HG03066 (cell line): ENCODE data around the gene PTPRM.
"Not testable (repeated sequence)": the region's sequence is repeated elsewhere in the genome, so short reads cannot be mapped to it uniquely, and the experiment has no call there.

Experiments used
- ATAC-seq: cut with Tn5 transposase; IDR thresholded peaks from one replicate; pipeline ENCODE4 v1.9.1; 2021; ENCODE audit warnings: low read depth; ENCODE audit not compliant: unreplicated experiment

The PTPRM gene

DNA sequence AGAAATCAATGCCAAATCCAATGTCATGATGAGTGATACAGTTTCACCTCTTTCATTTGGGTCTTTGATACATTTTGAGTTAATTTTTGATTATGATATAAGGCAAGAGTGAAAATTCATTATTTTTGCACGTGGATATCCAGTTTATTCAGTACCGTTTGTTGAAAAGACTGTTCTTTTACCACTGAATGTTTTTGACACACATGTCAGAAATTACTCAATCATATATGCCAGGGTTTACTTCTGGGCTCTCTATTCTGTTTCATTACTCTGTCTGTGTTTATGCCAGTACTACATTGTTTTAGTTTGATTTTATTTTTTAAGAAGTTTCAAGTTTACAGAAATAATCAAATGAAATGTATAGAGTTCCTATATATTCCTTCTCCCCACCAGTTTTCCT lies 154.4 kb downstream of the PTPRM start:
- ATAC-seq = no peak

DNA sequence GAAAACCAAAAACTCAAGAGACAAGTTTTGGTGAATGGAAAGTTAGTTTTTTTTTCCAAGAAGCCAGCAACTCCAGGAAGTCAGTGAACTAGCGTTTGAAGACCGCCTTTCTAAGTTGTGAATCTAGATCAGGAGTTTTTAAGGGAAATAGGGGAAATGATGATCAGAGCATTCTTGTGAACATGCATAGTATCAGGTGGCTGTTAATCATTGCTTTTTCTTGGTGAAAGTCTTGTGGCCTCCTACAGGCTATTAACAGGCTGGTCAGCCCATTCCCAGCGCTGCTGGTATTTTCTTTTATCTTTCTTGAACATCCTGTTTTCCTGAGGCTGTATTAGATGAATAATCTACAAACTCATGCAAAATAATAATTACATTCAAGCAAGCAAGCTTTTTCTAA lies 155.8 kb downstream of the PTPRM start:
- ATAC-seq = no peak

DNA sequence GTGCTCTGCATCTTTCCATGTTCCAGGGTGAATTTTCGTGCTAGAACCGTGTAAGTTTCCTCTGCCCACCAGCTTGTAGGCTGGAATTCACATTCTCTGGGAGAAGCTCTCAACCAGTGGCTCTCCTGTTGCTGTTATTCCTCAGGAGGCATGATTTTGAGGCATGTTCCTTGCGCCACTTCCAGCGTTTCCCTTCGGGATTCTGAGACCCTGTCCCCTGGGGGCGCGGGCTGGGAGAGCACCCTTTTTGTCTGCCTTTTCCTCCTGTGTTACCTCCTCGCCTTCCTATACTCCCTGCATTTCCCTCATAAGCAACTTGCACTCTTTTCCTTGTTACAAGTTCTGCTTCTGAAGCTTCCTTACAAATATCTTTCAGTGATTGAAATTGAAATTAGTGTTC lies 156.4 kb downstream of the PTPRM start:
- no peak for ATAC-seq

DNA sequence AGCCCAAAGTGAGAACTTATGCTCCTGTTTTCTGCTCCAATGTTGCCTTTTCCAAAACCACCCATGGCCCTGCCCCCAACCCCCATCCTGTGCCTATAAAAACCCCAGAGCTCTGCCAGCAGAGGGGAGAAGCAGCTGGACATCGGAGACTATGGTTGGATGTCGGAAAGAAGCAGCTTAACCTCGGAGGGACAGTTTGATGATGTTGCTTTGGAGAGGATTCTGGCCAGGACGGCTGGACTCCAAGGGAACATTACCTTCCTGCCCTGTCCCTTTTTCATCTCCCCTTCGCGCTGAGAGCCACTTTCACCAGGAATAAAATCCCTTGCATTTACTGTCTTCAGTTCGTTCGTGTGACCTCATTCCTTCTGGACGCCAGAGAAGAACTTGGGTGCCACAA lies 158.4 kb downstream of the PTPRM start:
- ATAC-seq = no peak

DNA sequence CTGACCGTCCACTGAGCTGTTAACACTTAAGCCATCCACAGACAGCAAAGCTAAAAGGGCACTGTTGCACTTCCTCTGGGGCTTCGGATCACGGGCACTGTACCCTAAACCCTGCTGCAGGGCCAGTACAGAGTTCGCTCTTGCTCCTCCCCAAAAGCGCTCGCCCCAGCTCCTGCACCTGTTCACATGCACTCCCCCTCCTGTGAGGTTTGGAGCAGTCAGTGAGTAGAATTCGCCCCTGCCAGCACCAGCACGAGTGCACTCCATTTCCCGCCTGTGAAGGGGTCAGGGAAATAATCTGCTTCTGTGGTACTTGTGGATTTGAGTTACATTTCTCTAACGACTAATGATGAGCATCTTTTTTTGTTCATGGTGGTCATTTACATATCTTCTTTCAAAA lies 158.8 kb downstream of the PTPRM start:
- ATAC-seq = no peak

DNA sequence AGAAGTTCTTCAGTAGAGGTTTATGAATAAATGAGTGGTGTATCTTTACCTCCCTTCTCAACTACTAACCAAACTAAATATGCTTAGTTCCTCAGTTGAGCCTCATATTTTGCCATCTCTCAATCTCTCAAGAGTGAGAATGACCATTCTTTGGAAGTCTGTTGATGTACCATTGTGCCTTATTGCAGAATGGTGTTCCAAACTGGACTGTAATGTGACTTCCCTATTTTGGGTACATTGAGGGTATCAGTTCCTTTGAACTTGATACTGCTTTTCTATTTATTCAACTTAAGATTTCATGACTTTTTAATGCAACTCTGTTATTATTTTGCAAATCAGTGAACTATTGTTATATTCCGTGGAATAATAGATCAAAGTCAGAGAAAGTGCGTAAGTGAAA lies 159.4 kb downstream of the PTPRM start:
- ATAC-seq = no peak

DNA sequence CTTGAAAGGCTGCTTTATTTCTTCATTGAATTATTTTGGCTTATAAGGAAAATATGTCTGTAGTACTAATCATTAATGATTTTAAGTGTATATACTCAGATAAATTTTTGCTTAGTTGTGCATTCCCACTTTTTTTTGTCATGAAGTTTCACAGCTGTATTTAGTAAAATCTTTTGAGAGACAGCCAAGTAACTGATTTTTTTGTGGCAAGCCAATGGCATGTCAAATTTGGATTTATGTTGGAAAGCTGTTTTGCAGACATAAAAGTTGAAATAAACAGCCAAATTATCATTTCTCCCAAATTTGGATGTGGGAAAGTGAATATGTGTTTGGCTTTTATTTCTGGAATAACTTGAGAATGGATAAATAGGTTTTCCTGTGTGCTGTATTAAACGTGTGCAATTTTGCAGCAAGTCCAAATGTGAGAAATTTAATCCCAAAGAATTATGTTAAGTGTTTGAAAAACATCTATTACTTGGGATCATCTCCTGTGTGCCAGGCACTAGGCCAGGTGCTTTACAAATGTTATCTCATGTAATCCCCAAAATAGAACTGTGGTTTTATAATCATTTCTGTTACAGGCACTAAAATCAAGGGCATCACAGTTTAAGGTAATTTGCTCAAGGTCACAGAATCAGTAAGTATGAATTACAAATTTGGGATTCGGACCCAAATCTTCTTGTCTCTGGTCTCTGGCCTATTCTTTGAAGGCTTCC lies 160.4 kb downstream of the PTPRM start:
- no peak for ATAC-seq

DNA sequence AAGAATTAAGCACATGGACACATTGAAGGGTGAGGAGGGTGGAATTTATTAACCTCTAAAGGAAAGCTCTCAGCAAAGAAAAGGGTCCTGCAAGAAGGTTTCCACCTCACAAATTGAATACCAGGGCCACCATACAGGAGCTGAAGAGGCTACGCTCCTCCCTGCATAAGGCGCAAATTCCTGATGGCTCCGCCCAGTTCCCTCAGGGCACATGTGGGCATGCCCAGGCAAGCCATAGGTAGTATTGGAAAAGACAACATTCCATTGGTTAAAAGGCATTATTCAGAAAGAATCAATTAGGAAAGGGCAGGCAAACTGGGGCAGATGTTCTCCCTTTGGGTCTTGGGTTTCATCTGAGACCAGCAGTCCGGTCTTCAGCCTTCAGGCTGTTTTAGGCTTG lies 161.2 kb downstream of the PTPRM start:
- ATAC-seq = no peak

DNA sequence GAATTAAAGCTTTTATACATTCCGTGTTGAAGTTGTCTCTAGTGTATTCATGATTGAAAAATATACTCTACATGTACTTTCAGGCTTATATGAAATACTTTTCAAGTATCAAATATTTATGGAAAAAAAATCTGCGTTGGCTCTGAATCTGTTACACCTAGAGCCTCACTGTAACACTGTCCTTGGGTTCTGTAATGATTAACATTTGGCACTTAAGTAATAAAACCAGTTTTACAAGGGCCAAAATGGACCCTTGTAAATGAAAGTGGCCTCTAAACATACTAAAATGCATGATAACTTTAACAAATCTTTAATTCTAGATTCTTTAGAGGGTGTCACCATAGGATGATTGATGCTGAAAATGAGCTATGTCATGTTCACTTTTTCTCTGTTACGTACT lies 162.8 kb downstream of the PTPRM start:
- no peak for ATAC-seq

DNA sequence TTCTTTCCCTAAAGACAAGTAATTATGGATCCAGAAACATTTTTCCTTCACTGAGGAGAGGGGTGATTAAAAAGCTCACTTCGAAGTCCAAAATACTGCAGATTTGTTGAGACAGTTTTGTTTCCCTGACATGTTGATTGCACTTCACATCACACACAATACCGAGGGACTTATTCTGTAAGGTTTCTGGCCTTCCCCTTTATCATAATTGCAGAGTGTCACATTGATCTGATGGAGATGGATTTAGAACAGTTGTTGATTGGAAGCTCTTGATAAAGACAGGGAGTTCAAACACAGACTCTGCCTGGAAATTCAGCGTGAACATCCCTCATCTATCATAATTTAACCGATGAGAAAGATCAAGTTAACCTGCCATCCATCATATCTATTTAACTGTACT lies 163.6 kb downstream of the PTPRM start:
- ATAC-seq = no peak

DNA sequence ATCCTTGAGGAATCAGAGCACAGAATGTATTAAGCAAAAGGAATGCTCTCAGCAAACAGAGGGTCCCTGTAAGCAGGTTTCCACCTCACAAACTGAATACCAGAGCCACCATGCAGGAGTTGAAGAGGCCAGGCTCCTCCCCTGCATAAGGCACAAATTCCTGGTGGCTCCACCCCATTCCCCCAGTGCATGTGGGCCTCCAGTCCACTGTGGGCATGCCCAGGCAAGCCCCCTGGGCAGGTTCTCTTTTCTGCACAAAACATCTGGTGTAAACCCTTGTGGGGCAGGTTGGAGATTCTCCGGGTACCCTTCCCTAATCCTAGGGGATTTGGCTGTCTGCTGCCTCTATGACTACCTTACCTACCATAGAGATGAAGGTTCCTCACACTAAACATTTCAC lies 166.5 kb downstream of the PTPRM start:
- ATAC-seq = no peak

DNA sequence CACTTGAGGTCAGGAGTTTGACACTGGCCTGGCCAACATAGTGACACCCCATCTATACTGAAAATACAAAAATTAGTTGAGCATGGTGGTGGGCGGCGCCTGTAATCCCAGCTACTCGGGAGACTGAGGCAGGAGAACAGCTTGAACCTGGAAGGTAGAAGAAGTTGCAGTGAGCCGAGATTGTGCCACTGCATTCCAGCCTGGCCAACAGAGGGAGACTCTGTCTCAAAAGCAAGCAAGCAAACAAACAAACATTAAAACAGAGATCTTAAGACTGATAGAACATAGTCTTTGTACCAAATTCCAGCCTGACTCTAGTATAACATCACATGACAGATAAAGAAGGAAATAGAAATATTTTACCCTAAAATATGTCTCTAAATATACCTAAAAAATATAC lies 168.1 kb downstream of the PTPRM start:
- ATAC-seq = no peak

DNA sequence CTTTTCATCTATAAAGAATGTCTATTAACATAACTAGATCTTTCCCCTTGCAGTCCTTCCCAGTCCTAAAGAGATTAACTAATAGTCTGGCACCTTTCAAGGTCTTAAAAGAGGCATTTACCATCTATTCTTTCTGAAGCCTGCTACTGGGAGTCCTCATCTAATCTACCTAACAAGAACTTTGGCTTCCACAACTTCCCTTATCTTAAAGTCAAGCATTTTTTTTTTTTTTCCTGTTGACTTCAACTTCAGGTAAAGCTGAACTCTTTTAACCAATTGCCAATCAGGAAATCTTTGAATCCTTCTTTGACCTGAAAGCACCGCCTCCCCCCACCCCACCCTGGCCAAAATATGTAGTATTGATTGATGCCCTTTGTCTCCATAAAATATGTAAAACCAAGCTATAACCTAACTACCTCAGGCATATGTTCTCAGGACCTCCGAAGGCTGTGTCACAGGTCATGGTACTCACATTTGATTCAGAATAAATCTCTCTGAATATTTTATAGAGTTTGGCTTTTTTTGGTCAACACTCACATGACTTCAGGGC lies 168.6 kb downstream of the PTPRM start:
- ATAC-seq = no peak

DNA sequence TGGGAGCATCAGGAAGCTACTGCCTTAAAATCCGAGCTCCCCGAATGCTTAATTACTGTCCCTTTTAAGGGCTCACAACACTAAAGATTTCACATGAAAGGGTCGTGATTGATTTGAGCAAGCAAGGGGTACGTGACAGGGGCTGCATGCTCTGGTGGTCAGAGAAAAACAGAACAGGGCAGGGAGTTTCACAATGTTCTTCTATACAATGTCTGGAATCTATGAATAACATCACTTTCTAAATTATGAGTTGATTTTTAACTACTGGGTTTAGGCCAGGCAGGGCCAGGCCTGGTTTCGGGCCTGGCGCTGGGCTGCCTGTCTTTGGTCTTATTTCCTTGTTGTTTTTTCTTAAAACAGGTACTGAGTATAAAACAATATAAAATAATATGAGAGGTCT lies 169.4 kb downstream of the PTPRM start:
- ATAC-seq = not testable (repeated sequence)

DNA sequence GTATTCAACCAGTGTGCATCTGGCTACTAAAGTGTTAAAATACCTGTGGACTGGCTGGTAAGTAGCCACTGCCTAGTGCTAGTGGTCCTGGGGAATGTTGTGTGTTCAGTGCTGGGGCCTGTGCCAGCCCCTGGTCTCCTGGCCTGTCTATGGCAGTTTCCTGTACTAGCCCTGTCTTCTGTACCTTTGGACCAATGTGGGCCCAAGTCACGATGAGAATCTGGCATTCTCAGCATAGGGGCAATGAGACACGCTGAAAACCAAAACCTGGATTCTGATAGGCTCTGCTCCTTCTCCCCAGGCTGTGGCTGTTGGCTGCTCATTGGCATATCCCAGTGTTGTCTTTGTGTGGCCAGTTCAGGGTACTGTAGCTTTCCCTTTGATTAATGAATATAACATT lies 170.4 kb downstream of the PTPRM start:
- ATAC-seq = no peak

DNA sequence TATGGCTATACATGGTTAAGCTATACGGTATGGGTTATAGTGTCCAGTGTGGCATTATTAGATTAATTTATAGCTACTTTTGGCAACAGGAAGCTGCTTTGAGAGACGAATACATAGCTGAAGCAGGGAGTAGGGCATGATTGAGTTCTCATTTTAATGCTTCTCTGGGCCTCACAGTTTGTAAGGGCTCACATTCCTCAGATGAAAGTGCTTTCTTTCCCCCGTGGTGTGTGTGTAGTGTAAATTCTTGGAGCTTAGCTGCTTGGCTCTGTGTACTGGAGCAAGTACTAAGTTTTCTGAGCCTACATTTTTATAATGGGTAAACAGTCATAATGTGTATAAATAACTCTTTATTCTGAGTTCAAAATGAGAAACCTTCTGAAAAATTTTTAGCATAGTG lies 173.7 kb downstream of the PTPRM start:
- ATAC-seq = no peak

DNA sequence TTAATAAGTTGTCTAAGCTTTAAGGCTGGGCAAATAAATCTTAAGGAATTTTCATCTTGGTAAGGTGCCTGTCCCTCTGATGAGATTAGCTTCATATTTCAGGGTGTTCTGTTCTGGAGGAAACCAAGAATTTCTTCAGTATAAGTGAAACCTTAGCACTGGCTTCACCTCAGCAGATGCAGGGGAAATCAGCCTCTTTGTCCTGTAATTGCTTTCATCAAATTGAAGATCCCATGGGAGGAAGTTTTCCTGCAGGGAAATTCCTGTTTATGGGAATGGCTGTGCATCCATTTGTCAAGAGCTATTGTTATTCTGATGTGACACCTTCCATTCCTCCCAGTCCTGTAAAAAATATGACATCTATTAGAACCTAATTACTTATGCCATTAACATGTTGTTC lies 174.5 kb downstream of the PTPRM start:
- no peak for ATAC-seq

DNA sequence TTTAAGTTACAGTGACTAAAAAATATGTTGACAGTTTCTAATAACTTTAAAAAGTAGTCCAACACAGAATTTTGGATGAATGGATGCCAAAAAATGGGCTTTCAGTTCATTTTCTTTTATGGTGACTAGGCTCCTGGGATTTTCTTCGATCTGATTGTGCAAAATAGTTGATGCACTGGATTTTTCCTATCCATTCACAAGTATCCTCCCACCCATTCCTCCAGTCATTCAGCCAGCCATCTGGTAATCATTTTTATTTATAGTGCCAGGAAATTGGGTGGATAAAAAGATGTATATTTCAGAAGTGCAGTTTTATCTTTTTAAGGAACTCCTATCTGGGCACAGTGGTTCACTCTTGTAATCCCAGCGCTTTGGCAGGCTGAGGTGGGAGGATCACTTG lies 175.1 kb downstream of the PTPRM start:
- no peak for ATAC-seq

DNA sequence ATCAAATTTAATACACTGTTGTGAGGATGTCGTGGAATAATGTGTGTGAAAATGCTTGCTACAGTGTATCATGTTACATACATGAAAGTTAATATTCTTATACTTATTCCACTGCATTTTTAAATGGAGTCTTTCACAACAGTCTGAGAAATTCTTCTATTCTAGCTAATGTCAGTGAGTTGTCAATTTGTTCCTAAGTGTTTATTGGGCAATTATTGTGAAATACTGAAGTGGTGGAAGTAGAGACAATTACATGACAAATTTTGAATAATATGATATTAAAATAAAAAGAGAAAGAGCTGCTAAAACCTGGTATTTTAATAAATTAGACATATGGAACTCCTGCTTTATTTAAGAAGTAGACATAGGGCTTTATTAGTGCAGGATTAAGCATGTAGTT lies 176.1 kb downstream of the PTPRM start:
- no peak for ATAC-seq

DNA sequence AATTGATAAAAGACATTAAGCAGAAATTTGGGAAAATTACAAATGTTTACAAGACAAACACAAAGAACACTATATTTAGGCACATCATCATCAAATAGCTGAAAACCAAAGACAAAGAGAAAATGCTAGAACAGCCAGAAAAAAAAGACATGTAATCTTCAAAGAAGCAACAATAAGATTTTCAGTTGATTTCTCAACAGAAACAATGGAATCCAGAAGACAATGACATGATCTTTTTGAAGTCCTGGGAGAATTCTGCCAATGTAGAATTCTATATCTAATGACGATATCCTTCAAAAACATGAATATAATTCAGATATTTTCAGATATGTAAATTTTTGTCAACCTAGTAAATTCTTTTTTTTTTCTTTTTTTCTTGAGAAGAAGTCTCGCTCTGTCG lies 179.0 kb downstream of the PTPRM start:
- no peak for ATAC-seq

DNA sequence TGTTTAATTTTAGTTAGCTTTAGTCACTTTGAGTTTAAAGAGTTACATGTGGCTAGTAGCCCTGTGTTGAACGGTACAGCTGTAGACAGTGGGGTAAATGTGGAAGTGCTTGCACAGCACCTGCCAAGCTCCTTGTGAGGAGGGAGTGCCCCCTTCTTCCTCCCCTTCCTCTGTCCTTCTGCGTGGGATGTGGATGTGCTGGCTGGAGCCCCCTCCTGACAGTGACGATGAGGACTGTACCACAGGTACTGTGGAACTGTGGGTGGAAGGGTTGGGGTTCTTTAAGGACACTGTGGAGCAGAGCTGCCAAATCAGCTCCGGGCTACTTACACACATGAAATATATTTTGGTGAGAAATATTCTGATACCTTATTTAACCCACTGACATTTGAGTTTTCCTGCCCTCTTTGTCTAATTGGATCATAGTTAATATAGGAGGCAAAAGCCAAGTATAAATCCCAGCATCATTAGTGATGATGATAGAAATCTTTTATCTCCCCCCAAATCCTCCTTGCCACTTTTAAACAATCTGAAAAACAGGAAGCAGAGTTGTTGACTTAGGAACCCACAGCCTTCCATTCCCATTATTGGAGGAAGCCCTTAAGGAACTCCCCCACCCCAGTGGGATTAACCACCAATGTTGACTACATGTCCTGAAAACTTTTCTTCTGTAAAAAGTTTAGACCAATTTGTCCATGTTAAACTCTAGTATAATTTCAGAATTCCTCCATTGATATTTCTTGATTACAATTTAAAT lies 181.3 kb downstream of the PTPRM start:
- ATAC-seq = no peak

DNA sequence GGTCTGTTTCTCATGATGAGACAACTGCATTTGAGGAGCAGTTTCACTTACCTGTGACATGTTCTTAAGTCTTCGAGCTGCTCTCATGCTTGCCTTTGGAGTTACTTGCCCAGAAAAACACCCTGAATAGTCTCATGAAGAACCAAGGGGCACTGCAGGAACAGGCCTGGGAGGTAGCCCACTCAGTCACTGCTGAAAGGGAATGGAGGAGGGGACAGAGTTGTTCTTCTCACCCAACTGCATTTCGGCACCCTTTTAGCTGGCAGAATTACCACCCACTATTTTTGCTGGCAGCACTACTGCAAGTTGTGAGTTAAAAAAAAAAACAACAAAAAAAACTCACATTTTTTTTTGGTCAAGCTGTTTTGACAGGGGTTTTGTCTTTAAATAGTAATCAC lies 181.9 kb downstream of the PTPRM start:
- no peak for ATAC-seq
